ENCODE measurements around the gene GAK.

- TF ChIP-seq POLR2AphosphoS5 (IDR thresholded peaks at IDR 0.05) (no peak), CTCF (IDR thresholded peaks at IDR 0.05) (no peak), EP300 (IDR thresholded peaks at IDR 0.05) (no peak)
Measured at GRCh38 chr4:819401-820229, 112.5 kb downstream of the GAK start.

Data from gastroesophageal sphincter (tissue), 3 donors.